ENCODE data around the gene DNM3. TPM values are rescaled to one million over a fixed set of nuclear protein-coding genes. Genes with fewer than 3 reads are reported as not detected.

DNM3 gene
- polyA plus RNA-seq, 1 donor (not counting 4 experiments of a cell fraction or from before 2014, with no cell fraction given): 2.0 TPM

- no peak overlapping the region for H3K27ac ChIP-seq (ENCODE audit: control insufficient read depth, insufficient read depth, low read length)
- no peaks in the 10 kb centered on the region for H3K79me2 ChIP-seq (ENCODE audit: control insufficient read depth, insufficient read depth, low read length)
- no peaks in the 10 kb centered on the region for H3K9me1 ChIP-seq (ENCODE audit: control insufficient read depth, extremely low read depth, insufficient read depth, low read length)
- dilution Hi-C loops (cut with MboI; ENCODE audit: extremely low pct_ligation_motif_present, low sequenced_read_pairs): no loop called here
- DNase-seq (ENCODE audit: low read depth, low spot score) (no peak), FAIRE-seq (no peak)
- H3K36me3 ChIP-seq (ENCODE audit: control insufficient read depth in 2 of 2, extremely low read depth in 1 of 2, insufficient read depth in 2 of 2, low read length in 2 of 2): no peaks in the 10 kb centered on the region
- no peaks in the 10 kb centered on the region for H3K9me3 ChIP-seq (ENCODE audit: control insufficient read depth, low read depth, low read length)
- H3K9ac ChIP-seq (ENCODE audit: control insufficient read depth, extremely low read depth, insufficient read depth, low read length): no peak overlapping the region
- no peak overlapping the region for H2AFZ ChIP-seq (ENCODE audit: control insufficient read depth, low read length)
- TF ChIP-seq EZH2 (IDR thresholded peaks at IDR 0.05; ENCODE audit: low read length): no peak
- TF ChIP-seq, protein P1, sequence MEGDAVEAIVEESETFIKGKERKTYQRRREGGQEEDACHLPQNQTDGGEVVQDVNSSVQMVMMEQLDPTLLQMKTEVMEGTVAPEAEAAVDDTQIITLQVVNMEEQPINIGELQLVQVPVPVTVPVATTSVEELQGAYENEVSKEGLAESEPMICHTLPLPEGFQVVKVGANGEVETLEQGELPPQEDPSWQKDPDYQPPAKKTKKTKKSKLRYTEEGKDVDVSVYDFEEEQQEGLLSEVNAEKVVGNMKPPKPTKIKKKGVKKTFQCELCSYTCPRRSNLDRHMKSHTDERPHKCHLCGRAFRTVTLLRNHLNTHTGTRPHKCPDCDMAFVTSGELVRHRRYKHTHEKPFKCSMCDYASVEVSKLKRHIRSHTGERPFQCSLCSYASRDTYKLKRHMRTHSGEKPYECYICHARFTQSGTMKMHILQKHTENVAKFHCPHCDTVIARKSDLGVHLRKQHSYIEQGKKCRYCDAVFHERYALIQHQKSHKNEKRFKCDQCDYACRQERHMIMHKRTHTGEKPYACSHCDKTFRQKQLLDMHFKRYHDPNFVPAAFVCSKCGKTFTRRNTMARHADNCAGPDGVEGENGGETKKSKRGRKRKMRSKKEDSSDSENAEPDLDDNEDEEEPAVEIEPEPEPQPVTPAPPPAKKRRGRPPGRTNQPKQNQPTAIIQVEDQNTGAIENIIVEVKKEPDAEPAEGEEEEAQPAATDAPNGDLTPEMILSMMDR (optimal IDR thresholded peaks at IDR 0.05 in 1 of 3, IDR thresholded peaks at IDR 0.05 in 1 of 3, conservative IDR thresholded peaks at IDR 0.05 in 1 of 3; ENCODE audit: extremely low read depth in 1 of 3, insufficient read depth in 2 of 3, low read length in 3 of 3): no peak
- no peak overlapping the region for H3K4me2 ChIP-seq (ENCODE audit: control insufficient read depth, extremely low read depth, insufficient read depth, low read depth, low read length)
- H3K4me1 ChIP-seq (ENCODE audit: control insufficient read depth, extremely low read depth, insufficient read depth, low read length): peaks cover 5% of the 10 kb centered on the region
- H3K4me3 ChIP-seq (ENCODE audit: control insufficient read depth in 2 of 3, extremely low read depth in 1 of 3, insufficient read depth in 2 of 3, low read depth in 1 of 3, low read length in 3 of 3): no peak overlapping the region
- no peaks in the 10 kb centered on the region for H3K27me3 ChIP-seq (ENCODE audit: control insufficient read depth, extremely low read depth, insufficient read depth, low read length)
- no peaks in the 10 kb centered on the region for H4K20me1 ChIP-seq (ENCODE audit: control insufficient read depth, extremely low read depth, insufficient read depth, low read length)
These were observed 14.1 kb downstream of the DNM3 start for GRCh38 chr1:171855381-171855780.

DNA sequence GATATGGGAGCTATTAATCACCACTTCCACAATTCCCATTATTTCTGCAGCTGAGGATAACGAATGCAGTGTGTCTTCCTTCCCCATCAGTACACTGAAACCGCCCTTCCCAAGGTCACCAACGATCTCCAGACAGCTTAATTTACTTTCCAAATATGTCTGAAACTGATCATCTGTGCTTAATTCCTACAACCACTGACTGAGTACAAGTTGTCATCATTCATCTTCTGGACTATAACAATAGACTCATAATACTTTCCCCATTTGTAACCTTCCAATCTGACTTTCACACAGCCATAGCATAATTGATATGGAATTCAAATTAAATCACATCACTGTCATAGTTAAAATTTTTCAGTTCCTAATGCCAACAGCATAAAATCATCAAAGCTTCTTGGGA, 17.4 kb downstream of the DNM3 start:
- TF ChIP-seq EZH2 (IDR thresholded peaks at IDR 0.05; ENCODE audit: low read length): no peak
- TF ChIP-seq, protein P1 (optimal IDR thresholded peaks at IDR 0.05 in 1 of 3, IDR thresholded peaks at IDR 0.05 in 1 of 3, conservative IDR thresholded peaks at IDR 0.05 in 1 of 3; ENCODE audit: extremely low read depth in 1 of 3, insufficient read depth in 2 of 3, low read length in 3 of 3): no peak
- FAIRE-seq: no peak
- H3K9ac ChIP-seq (ENCODE audit: control insufficient read depth, extremely low read depth, insufficient read depth, low read length): no peak overlapping the region
- peaks cover 11% of the 10 kb centered on the region for H3K4me1 ChIP-seq (ENCODE audit: control insufficient read depth, extremely low read depth, insufficient read depth, low read length)
- H3K9me3 ChIP-seq (ENCODE audit: control insufficient read depth, low read depth, low read length): no peaks in the 10 kb centered on the region
- dilution Hi-C loops (cut with MboI; ENCODE audit: extremely low pct_ligation_motif_present, low sequenced_read_pairs): no loop called here
- H2AFZ ChIP-seq (ENCODE audit: control insufficient read depth, low read length): no peak overlapping the region
- no peaks in the 10 kb centered on the region for H3K27me3 ChIP-seq (ENCODE audit: control insufficient read depth, extremely low read depth, insufficient read depth, low read length)
- H3K4me3 ChIP-seq (ENCODE audit: control insufficient read depth in 2 of 3, extremely low read depth in 1 of 3, insufficient read depth in 2 of 3, low read depth in 1 of 3, low read length in 3 of 3): no peak overlapping the region
- DNase-seq (ENCODE audit: low read depth, low spot score): no peak
- H3K36me3 ChIP-seq (ENCODE audit: control insufficient read depth in 2 of 2, extremely low read depth in 1 of 2, insufficient read depth in 2 of 2, low read length in 2 of 2): no peaks in the 10 kb centered on the region
- no peaks in the 10 kb centered on the region for H4K20me1 ChIP-seq (ENCODE audit: control insufficient read depth, extremely low read depth, insufficient read depth, low read length)
- no peaks in the 10 kb centered on the region for H3K79me2 ChIP-seq (ENCODE audit: control insufficient read depth, insufficient read depth, low read length)
- no peak overlapping the region for H3K27ac ChIP-seq (ENCODE audit: control insufficient read depth, insufficient read depth, low read length)
- H3K4me2 ChIP-seq (ENCODE audit: control insufficient read depth, extremely low read depth, insufficient read depth, low read depth, low read length): no peak overlapping the region
- H3K9me1 ChIP-seq (ENCODE audit: control insufficient read depth, extremely low read depth, insufficient read depth, low read length): no peaks in the 10 kb centered on the region
